Midbrain (tissue), 1 donor: ENCODE measurements around the gene GATAD2A.
A peak's percentile ranks its signal among the peaks of the same experiment; 100 is the strongest.

ENCODE experiments used
- DNase-seq: peaks from one replicate; lab custom pipeline; 2025; lab: John Stamatoyannopoulos, UW

GATAD2A gene

GRCh38 chr19:19513682-19514081, 108.2 kb downstream of the GATAD2A start:
- no peak for DNase-seq

DNA sequence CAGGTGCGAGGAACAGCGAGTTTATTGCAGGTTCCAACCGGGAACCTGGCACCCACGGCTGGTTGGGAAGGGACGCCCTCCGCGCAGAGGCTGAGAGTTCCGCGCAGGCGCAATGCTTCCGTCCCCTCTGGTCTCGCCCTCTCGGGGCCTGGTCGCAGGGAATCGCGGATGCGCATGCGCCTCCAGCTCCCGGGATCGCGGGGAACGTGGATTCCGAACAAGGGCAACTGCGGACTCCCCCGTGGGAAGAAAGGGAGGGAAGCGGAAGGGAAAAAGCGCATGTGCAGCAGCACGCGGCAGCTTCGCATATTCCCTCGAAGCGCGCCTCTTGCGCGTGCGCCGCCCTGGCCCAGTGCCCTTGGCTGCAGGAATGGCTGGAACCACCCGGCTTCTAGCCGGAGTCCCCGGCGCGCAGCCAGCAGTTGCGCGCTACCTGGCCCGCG, 108.8 kb downstream of the GATAD2A start:
- DNase-seq: no peak

- DNase-seq: no peak
These were observed 109.6 kb downstream of the GATAD2A start, which contains the start of gene TSSK6 for GRCh38 chr19:19514881-19515641. Gene TSSK6 (minus strand): TSS chr19:19515548. CDS start chr19:19515427, 121 bp downstream.

- DNase-seq: peak; percentile 91
These were observed 110.4 kb downstream of the GATAD2A start, which contains the start of gene NDUFA13 for GRCh38 chr19:19515642-19516519. Gene NDUFA13 (plus strand): TSS chr19:19516225. CDS start chr19:19516239, 14 bp downstream.

DNA sequence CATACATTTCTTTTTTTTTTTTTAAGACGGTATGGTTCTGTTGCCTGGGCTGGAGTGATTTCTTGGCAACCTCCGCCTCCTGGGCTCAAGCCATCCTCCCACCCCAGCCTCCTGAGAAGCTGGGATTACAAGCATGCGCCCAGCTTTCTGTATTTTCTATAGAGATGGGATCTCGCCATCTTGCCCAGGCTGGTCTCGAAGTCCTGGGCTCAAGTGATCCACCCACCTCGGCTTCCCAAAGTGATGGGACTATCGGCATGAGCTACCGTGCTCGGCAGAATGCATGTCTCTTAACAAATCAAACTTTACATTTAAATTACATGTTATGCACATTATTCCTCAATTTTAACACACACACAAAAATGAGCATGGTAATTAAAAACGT, 111.8 kb downstream of the GATAD2A start:
- DNase-seq: no peak

DNA sequence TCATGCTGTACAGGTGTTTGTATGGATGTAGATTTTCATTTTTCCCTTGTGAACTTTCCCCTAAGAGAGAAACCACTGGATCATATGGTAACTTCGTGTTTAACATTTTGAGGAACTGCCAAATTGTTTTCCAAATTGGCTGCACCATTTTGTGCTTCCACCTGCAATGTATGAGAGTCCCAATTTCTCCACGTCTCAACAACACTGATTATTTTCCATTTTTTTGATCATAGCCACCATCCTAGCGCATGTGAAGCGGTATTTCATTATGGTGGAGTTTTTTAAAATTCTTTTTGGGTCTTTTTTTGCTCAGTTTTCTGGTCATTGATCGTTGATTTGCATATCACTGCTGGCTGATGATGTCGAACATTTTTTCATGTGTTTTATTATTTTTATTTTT, 115.5 kb downstream of the GATAD2A start:
- no peak for DNase-seq

DNA sequence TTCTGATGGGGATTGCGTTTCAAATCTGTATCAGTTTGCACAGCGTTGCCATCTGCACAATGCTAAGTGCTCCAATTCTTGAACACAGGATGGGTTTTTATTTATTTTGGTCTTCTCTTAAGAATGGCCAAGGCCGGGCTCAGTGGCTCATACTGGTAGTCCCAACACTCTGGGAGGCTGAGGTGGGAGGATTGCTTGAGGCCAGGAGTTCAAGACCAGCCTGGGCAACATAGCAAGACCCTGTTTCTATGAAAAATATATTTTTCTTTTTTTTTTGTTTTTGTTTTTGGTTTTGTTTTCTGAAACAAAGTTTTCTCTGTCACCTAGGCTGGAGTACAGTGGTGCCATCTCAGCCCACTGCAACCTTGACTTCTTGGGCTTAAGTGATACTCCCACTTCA, 117.7 kb downstream of the GATAD2A start:
- no peak for DNase-seq

DNA sequence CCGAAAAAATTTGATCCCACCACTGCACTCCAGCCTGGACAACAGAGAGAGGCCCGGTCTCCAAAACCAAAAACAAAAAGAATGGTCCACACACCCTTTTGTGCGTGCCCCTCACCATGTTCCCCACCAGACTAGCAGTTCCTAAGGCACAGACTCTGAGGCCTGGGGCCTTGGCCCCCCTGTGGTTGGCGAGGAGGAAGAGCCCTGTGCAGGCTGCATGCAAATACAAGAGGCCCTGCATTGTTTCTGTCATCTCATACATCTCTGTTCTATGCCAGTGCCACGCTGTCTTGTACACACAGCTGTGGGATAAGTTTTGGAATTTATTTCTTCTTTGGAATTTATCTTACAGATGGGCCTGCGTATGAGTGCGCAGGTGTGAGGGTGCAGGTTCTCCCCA, 118.6 kb downstream of the GATAD2A start:
- DNase-seq: no peak

GRCh38 chr19:19525611-19526380, 120.3 kb downstream of the GATAD2A start:
- no peak for DNase-seq

DNA sequence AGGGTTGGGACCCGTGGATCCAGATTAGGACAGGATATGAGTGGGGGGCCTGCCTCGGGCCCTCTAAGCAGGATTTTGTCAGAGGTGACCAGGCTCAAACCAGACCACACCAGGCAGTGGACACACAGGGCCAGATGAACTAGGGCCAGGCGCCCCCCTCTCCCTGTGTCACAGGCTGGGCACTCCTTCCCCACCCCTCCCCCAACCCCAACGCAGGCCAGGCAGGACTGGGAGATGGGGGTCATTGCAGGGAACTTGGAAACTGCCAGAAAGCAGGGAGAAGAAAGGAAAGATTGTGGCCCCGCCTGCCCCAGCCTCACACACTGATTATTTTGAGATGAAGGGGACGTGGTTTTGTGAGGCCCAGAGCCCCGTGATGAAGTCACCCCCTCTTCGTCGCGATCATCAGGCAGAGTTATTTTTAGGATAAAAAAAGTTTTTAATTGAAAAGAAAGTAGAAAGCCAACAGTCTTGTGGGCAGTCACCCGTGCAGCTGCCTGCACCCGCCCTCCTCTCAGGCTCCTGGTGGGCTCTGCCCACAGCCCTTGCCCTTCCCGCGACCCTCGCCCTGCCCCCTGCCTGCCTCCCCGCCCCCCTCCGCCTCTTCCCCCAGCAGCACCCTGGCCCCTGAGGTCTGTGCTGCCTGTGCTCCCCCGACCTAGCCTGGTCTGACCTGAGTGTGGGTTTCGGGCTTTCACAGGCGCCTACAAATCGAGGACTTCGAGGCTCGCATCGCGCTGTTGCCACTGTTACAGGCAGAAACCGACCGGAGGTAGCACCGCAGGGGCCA, 121.3 kb downstream of the GATAD2A start:
- DNase-seq: peak; percentile 30

DNA sequence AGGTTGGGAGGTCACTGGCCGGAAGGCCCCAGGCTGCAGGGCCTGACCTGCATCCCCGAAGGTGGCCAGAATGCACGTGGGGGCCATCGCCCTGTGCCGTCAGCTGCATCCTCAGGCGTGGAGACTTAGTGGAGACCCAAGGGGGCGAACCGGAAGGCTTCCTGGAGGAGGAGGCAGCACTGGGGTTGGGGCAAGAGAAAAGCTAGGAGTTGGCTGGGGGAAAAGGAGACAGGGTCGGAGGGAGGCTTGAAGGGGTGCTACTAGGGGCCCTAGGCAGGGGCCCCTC, 121.8 kb downstream of the GATAD2A start:
- DNase-seq: no peak

GRCh38 chr19:19527674-19528625, 122.5 kb downstream of the GATAD2A start:
- no peak for DNase-seq

- peak; percentile 66 for DNase-seq
These were observed 123.4 kb downstream of the GATAD2A start, which contains the start of gene YJEFN3 for GRCh38 chr19:19528721-19529490. Gene YJEFN3 (plus strand): TSS chr19:19528911. CDS start chr19:19528933, 22 bp downstream.

DNA sequence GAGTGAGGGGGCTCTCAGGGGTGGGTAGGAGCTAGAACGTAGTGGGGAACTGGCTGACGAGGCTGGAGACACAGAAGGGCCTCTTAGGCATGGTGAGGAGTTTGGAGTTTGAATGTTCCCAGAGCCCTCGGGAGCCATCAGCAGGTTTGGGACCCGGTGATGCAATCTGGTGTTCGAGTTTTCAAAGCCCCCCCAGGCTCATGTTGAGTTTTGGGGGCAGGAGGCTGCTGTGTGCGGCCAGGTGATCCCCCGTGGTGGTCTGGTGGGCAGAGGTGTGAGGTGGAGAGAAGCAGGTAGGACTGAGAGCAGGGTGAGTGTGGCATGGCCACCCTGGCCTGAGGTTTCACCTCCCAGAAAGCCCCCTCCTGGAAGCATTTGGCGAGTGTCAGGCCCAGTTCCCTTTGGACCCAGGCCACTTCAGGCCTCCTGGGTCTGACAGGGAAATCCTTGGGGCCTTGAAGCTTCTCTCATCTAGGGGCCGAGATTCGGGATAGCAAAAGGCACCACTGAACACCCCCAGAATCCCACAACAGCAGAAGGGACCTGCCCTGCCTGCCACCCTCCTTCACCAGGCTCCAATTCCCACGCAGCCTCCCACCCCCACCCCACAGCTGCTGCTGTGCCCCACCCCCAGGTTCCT, 124.4 kb downstream of the GATAD2A start:
- DNase-seq: no peak

- DNase-seq: no peak
These were observed 124.9 kb downstream of the GATAD2A start for GRCh38 chr19:19530423-19530804.

- DNase-seq: no peak
These were observed 125.4 kb downstream of the GATAD2A start for GRCh38 chr19:19530889-19531288.

- DNase-seq: peak; percentile 80
These were observed 126.7 kb downstream of the GATAD2A start for GRCh38 chr19:19531951-19532805.
